NCI-H1105 treated with DMSO at 0.1 percent for 48 hours (cell line): ENCODE measurements around the gene PRTN3.
"Not testable (repeated sequence)": the region's sequence is repeated elsewhere in the genome, so short reads cannot be mapped to it uniquely, and the experiment has no call there.

ENCODE experiments used
- DNase-seq: peaks from one replicate; lab custom pipeline; 2025; lab: John Stamatoyannopoulos, UW

The PRTN3 gene

GRCh38 chr19:845707-846521, 5.1 kb downstream of the PRTN3 start:
- no peak for DNase-seq

- no peak for DNase-seq
These were observed 7.7 kb downstream of the PRTN3 start for GRCh38 chr19:848386-848921.

DNA sequence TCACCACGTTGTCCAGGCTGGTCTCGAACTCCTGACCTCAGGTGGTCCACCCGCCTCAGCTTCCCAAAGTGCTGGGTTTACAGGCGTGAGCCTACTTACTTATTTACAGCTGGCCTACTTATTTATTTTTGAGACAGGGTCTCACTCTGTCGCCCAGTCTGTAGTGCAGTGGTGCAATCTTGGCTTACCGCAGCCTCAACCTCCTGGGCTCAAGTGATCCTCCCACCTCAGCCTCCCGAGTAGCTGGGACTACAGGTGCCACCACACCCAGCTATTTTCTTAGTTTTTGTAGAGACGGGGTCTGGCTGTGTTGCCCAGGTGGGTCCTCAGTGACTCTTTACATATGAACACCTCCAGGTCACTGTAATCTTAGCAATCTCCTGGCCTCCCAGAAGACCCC, 8.4 kb downstream of the PRTN3 start:
- DNase-seq = not testable (repeated sequence)

GRCh38 chr19:850221-850978, 9.6 kb downstream of the PRTN3 start:
- DNase-seq = no peak

DNA sequence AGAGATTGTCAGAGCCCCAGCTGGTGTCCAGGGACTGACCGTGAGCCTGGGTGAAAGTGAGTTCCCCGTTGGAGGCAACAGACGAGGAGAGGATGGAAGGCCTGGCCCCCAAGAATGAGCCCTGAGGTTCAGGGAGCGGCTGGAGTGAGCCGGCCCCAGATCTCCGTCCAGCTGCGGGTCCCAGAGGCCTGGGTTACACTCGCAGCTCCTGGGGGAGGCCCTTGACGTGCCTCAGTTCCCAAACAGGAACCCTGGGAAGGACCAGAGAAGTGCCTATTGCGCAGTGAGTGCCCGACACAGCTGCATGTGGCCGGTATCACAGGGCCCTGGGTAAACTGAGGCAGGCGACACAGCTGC, 10.2 kb downstream of the PRTN3 start:
- DNase-seq = no peak

- no peak for DNase-seq
These were observed 11.6 kb downstream of the PRTN3 start, which contains the start of gene ELANE for GRCh38 chr19:852136-853013. Gene ELANE (plus strand): TSS chr19:852303. CDS start chr19:852329, 26 bp downstream.

DNA sequence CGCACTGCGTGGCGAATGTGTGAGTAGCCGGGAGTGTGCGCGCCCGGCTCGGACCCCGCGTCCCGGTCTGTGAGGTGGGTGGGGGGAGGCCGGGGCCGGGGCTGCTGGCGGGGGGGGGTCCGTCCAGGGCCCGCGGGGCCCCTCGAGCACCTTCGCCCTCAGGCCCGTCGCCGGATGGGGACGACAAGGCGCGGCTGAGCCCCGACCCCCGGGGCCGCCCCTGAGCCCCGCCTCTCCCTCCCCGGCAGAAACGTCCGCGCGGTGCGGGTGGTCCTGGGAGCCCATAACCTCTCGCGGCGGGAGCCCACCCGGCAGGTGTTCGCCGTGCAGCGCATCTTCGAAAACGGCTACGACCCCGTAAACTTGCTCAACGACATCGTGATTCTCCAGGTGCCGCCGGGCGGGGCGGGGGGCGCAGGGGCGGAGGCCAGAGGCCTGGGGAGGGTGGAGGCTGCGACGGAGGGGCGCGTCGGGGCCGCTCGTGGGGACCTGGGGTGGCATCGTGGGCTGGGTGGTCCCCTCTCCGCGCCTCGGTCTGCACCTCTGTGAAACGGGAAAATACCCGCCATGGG, 12.3 kb downstream of the PRTN3 start:
- DNase-seq = no peak

DNA sequence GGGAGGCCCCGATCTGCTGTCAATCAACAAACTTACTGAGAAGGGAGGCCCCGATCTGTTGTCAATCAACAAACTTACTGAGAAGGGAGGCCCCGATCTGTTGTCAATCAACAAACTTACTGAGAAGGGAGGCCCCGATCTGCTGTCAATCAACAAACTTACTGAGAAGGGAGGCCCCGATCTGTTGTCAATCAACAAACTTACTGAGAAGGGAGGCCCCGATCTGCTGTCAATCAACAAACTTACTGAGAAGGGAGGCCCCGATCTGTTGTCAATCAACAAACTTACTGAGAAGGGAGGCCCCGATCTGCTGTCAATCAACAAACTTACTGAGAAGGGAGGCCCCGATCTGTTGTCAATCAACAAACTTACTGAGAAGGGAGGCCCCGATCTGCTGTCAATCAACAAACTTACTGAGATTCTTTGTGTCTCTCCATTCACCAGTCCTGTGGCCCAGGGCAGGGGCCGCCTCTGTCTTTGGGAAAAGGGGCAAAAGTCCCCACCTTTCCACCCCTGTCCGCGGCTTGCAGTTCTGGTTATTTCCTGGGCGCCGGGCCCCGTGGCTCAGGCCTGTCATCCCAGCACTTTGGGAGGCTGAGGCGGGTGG, 12.9 kb downstream of the PRTN3 start:
- not testable (repeated sequence) for DNase-seq

DNA sequence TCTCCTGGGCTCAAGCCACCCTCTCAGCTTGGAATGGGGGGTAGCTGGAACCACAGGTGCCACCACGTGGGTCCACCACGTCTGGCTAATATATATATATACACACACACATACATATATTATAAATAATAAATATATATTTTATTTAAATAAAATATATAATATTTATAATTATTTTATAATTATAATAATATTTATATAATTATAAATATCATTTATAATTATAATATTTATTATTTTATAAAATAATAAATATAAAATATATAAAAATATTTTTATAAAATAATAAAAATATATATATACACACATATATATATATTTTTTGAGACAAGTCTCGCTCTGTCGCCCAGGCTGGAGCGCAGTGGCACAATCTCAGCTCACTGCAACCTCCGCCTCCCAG, 13.8 kb downstream of the PRTN3 start:
- no peak for DNase-seq

GRCh38 chr19:855142-855541, 14.3 kb downstream of the PRTN3 start:
- no peak for DNase-seq

- no peak for DNase-seq
These were observed 14.8 kb downstream of the PRTN3 start for GRCh38 chr19:855566-856120.

DNA sequence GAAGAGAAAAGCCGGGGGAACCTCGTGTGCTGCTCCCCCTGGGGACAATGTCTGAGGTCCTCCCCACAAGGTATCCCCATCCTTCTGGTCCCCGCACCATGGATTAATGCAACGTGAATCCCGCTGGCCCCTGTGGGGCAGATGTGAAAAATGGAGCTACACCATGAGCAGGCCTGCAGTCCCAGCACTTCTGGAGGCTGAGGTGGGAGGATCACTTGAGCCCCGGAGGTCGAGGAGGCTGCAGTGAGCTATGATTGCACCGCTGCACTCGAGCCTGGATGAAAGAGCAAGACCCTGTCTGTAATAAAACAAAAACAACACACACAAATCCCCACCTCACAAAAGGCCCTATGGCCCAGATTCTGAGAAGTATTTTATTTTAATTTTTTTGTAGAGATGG, 17.5 kb downstream of the PRTN3 start:
- DNase-seq = no peak

GRCh38 chr19:858868-859843, 18.4 kb downstream of the PRTN3 start, which contains the start of gene CFD:
Gene CFD (plus strand): TSS chr19:859664. CDS start chr19:859690, 26 bp downstream.
- DNase-seq = no peak

GRCh38 chr19:861141-861755, 20.4 kb downstream of the PRTN3 start:
- no peak for DNase-seq

DNA sequence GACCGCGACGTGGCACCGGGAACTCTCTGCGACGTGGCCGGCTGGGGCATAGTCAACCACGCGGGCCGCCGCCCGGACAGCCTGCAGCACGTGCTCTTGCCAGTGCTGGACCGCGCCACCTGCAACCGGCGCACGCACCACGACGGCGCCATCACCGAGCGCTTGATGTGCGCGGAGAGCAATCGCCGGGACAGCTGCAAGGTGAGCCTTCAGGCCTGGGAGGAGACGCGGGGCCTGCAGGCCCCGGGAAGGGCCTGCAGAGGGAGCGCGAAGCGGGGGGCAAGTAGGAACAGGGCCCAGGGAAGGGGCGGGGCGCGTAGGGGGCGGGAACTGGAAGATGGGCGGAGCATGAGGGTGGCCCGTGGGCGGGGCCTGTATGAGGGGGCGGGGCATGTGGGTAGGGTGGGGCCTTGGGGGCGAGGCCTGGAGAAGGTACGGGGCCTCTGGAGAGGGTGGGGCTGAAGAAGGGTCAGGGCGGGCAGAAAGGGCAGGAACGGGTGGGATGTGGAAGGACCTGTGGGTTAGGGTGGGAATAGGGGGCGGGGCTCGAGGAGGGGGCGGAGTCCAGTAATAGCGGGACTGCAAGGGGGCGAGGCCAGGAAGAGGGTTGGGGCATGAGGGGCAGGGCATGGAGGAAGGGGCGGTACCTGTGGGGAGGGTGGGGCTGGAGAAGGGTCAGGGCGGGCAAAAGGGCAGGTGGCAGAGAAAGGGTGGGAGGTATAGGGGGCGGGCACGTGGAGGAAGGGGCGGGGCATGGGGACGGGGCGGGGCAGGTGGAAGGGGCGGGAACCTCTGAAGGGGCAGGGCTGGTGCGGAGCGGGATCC, 21.2 kb downstream of the PRTN3 start:
- peak; percentile 31 for DNase-seq

- DNase-seq = no peak
These were observed 21.9 kb downstream of the PRTN3 start for GRCh38 chr19:862581-863314.

GRCh38 chr19:863315-863620, 22.5 kb downstream of the PRTN3 start:
- DNase-seq = no peak
